NB4 (cell line): Measurements from ENCODE around the gene APOA4.

Experiments used
- DNase-seq: peaks from one replicate; pipeline ENCODE4 v3.0.0; 2010; ENCODE audit warnings: low read depth
- H3K4me3 ChIP-seq: one replicate; pipeline ENCODE4 v1.5.1; 2011; ENCODE audit warnings: mild to moderate bottlenecking, low read depth, low read length, moderate library complexity
- CTCF ChIP-seq: IDR thresholded peaks from one replicate; pipeline ENCODE4 v1.5.1; 2012; ENCODE audit warnings: low read depth, low read length
- MAX ChIP-seq: IDR thresholded peaks from 2 replicates; pipeline ENCODE4 v1.6.1; 2011; ENCODE audit warnings: low read depth, low read length
- MYC ChIP-seq: IDR thresholded peaks from 2 replicates; pipeline ENCODE4 v1.6.1; 2011; ENCODE audit warnings: low read depth, low read length
- POLR2A ChIP-seq: IDR thresholded peaks from 2 replicates; pipeline ENCODE4 v1.6.1; 2011; ENCODE audit warnings: mild to moderate bottlenecking; ENCODE audit not compliant: insufficient read length; ENCODE audit errors: extremely low read depth

APOA4 gene

GRCh38 chr11:116794851-116795250 lies 28.3 kb downstream of the APOA4 start:
- no peak for DNase-seq
- no peak overlapping the region for H3K4me3 ChIP-seq
- TF ChIP-seq CTCF, result no peak
- no peak for TF ChIP-seq MYC
- TF ChIP-seq MAX, result no peak
- TF ChIP-seq POLR2A, result no peak

- TF ChIP-seq MAX, result peak; percentile 41; the same call in 1 of the 2 replicates
- TF ChIP-seq MYC, result no peak
- TF ChIP-seq CTCF, result no peak
- H3K4me3 ChIP-seq, result no peak overlapping the region
- peak; percentile 50 for DNase-seq
Measured at GRCh38 chr11:116793772-116794097, 29.4 kb downstream of the APOA4 start.

GRCh38 chr11:116792869-116793771 lies 30.0 kb downstream of the APOA4 start:
- DNase-seq, result no peak
- TF ChIP-seq MAX, result no peak
- no peak overlapping the region for H3K4me3 ChIP-seq

- no peak for DNase-seq
- no peak overlapping the region for H3K4me3 ChIP-seq
- TF ChIP-seq CTCF (no peak), MAX (no peak), POLR2A (no peak), MYC (no peak)
Measured at GRCh38 chr11:116792144-116792868, 30.8 kb downstream of the APOA4 start.

- no peak for TF ChIP-seq POLR2A
- TF ChIP-seq MYC, result no peak
- no peak for TF ChIP-seq MAX
- no peak for TF ChIP-seq CTCF
- DNase-seq, result no peak
- H3K4me3 ChIP-seq, result no peak within 1 kb of the TSS
Measured at GRCh38 chr11:116791813-116792143, 31.3 kb downstream of the APOA4 start, which contains the start of gene APOA5. TSS of gene APOA5 (minus strand) at chr11:116791879. CDS start at chr11:116791860, 19 bp downstream.

GRCh38 chr11:116791002-116791812 lies 31.9 kb downstream of the APOA4 start:
- H3K4me3 ChIP-seq, result no peak overlapping the region
- TF ChIP-seq CTCF, result peak; percentile 91
- no peak for TF ChIP-seq POLR2A
- peak; percentile 83 for DNase-seq
